ENCODE data around the gene TPSB2. TPM values are rescaled to one million over a fixed set of nuclear protein-coding genes. Genes with fewer than 3 reads are reported as not detected.

TPSB2 gene
- total RNA-seq, 1 experiment from 2014 or later: 0.44 TPM

- Mint-ChIP-seq H3K27me3 (ENCODE audit: low read depth) (peaks cover 4% of the 10 kb centered on the region), H3K27ac (no peak within 1 kb of the TSS; the same call in 1 of the 2 replicates), H3K4me3 (no peak within 1 kb of the TSS), H3K9me3 (no peaks in the 10 kb centered on the region), H3K36me3 (no peaks in the 10 kb centered on the region), H3K4me1 (no peaks in the 10 kb centered on the region)
- ATAC-seq: no peak
- TF ChIP-seq ATF6 (CRISPR knock-in tag; IDR thresholded peaks at IDR 0.05) (no peak), ZNF512 (CRISPR knock-in tag; IDR thresholded peaks at IDR 0.05; ENCODE audit: borderline replicate concordance) (no peak), AR (CRISPR knock-in tag; IDR thresholded peaks at IDR 0.05) (no peak)
- ChIA-PET POLR2A (no interaction called here), CTCF (no interaction called here)
- no peak for DNase-seq (ENCODE audit: low spot score)
These were observed 4.9 kb downstream of the TPSB2 start, which contains the start of gene TPSG1 for GRCh38 chr16:1225051-1225451. Gene TPSG1 (minus strand): TSS chr16:1225268. CDS start chr16:1225252, 16 bp downstream.

GRCh38 chr16:1224558-1224957, 5.4 kb downstream of the TPSB2 start:
- DNase-seq (ENCODE audit: low spot score) (no peak), ATAC-seq (no peak)
- no peak for TF ChIP-seq ATF2 (CRISPR knock-in tag; IDR thresholded peaks at IDR 0.05; ENCODE audit: borderline replicate concordance, low read depth)
- TF ChIP-seq PRDM15 (CRISPR knock-in tag; IDR thresholded peaks at IDR 0.05): no peak
- TF ChIP-seq ZNF423 (CRISPR knock-in tag; IDR thresholded peaks at IDR 0.05): no peak
- TF ChIP-seq ZBTB43 (CRISPR knock-in tag; IDR thresholded peaks at IDR 0.05): no peak
- TF ChIP-seq SMAD3 (CRISPR knock-in tag; IDR thresholded peaks at IDR 0.05; ENCODE audit: borderline replicate concordance): no peak
- TF ChIP-seq ERG (CRISPR knock-in tag; IDR thresholded peaks at IDR 0.05): no peak
- no peak for TF ChIP-seq OVOL2 (CRISPR knock-in tag; IDR thresholded peaks at IDR 0.05; ENCODE audit: borderline replicate concordance)
- no peak for TF ChIP-seq ZNF263 (CRISPR knock-in tag; IDR thresholded peaks at IDR 0.05; ENCODE audit: low read depth)
- no peak for TF ChIP-seq MAX (CRISPR knock-in tag; IDR thresholded peaks at IDR 0.05)
- Mint-ChIP-seq H3K27ac (no peak overlapping the region), H3K4me1 (no peaks in the 10 kb centered on the region), H3K36me3 (no peaks in the 10 kb centered on the region), H3K27me3 (ENCODE audit: low read depth) (peaks cover 4% of the 10 kb centered on the region), H3K9me3 (no peaks in the 10 kb centered on the region), H3K4me3 (no peak overlapping the region)
- POLR2A ChIA-PET: no interaction called here
- CTCF ChIA-PET: no interaction called here
